GM12873 (cell line): ENCODE measurements around the gene BCAS3.

Experiments
- TF ChIP-seq, protein P1 (sequence below): IDR thresholded peaks from 2 replicates; pipeline ENCODE4 v1.5.1; 2012; ENCODE audit warnings: low read depth, mild to moderate bottlenecking, moderate library complexity, low read length, control low read depth; ENCODE audit not compliant: insufficient read depth; ENCODE audit errors: missing control alignments

BCAS3 gene

DNA sequence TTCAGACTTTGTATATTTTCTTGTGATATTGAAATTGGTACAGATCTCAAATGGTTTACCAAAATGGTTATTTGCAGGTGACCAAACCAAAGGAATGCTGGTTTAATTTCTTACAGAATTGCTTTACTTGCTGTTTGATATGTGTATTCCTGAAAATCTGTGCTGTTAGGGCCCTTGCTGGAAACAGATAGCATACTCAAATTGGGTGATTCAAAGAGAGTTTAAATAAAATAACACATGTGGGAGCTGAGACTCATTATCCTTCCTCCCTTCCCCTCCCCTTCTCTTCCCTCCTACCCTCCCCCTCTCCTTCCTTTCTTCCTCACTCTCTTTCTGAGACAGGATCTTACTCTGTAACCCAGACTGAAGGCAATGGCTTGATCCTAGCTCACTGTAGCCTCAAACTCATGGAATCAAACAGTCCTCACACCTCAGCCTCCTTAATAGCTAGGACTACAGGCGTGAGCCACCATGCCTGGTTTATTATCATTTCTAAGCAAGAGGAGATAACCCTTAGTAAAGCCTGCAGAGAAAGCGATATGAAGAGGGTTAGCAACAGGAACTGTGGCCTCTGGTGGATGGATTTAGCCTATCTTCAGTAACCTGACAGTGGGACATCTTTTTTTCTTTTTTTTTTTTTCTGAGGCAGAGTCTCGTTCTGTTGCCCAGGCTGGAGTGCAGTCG lies 141.9 kb downstream of the BCAS3 start:
- TF ChIP-seq, protein P1, sequence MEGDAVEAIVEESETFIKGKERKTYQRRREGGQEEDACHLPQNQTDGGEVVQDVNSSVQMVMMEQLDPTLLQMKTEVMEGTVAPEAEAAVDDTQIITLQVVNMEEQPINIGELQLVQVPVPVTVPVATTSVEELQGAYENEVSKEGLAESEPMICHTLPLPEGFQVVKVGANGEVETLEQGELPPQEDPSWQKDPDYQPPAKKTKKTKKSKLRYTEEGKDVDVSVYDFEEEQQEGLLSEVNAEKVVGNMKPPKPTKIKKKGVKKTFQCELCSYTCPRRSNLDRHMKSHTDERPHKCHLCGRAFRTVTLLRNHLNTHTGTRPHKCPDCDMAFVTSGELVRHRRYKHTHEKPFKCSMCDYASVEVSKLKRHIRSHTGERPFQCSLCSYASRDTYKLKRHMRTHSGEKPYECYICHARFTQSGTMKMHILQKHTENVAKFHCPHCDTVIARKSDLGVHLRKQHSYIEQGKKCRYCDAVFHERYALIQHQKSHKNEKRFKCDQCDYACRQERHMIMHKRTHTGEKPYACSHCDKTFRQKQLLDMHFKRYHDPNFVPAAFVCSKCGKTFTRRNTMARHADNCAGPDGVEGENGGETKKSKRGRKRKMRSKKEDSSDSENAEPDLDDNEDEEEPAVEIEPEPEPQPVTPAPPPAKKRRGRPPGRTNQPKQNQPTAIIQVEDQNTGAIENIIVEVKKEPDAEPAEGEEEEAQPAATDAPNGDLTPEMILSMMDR, result no peak

DNA sequence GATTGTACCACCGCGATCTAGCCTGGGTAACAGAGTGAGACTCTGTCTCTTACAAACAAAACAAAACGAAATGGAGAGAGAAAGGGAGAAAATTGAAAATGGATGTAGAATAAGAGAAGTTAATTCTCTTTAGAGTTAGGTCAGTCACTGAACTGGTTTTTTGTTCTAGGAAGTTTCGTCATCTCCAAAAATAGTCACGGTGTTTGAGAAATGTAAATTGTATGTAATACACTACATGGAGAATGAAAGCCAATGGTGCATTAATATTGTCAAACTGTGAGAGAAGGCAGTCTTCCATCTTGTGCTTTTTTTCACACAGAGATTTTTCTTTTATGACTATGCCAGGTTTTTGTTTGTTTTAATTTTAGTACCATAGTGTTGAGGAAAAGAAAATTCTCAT lies 145.9 kb downstream of the BCAS3 start:
- TF ChIP-seq, protein P1, result no peak

DNA sequence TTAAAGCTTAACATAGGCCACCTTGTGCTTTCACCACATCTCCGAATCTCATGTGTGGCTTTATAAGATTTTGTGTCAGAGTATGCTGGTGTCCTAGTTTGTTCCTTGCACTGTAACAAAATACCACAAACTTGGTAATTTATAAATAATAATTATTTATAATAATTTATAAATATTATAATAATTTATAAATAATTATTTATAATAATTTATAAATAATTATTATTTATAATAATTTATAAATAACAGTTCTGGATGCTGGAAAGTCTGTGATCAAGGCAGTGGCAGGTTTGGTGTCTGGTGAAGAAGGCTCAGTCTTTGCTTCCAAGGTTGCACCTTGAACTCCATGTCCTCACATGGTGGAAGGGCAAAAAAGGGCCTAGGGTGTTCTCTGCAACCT lies 147.7 kb downstream of the BCAS3 start:
- TF ChIP-seq, protein P1, result no peak

DNA sequence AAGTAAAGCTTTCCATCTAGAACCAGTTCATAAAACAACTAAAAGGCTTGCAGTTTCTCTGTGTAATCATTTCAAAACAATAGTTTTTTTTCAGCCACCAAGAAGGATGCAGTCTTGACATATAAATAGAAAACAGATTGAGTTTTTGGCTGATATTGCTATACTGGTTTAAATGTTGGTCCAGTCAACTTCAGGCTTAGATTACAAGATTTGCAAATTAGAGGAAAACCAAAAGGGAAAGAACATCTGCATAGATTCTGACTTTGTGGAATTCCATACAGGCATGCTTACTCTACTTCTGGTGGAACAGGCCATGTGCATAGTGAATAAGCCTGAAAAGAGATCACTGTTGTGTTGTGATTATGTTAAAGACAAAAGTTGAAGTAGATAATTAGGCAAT lies 150.3 kb downstream of the BCAS3 start:
- TF ChIP-seq, protein P1, result no peak

DNA sequence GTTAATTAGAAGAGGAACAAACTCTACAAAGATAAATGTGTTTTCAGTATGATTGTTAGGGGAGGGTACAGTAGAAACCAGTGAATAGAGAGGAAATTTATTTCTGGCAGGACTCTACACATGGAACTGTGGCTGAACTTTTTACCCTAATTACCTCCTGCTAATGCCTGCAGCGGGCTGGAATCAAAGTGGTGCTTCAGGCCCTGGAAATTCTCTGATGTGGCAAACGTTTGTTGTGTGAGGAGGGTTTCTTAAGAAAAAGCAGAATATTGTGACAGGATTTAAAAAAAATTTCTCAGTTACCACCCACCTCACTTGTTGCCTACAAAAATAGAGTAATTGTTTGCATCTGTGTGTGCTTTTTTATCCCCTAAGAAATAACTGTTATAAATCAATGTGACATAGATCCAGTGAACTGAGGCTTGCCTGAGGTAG lies 154.5 kb downstream of the BCAS3 start:
- TF ChIP-seq, protein P1, result no peak

DNA sequence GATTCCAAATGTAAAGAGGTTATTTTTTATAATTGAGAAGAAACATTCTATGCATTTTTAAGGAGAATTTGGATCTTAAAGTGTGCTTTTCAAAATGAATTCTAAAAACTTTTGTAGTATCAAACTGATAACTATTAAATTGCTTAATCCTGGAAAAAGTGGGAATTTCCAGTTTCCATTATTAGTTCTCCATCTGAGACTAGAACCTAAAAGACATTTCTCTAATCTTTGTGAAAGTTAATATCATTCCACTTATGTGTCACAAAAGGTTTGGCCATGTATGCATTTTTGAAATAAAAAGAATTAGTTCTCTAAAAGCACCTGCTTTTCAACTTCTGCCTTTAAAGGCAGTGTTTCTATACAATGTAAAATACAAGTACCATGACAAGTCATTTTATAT lies 155.0 kb downstream of the BCAS3 start:
- TF ChIP-seq, protein P1, result no peak

DNA sequence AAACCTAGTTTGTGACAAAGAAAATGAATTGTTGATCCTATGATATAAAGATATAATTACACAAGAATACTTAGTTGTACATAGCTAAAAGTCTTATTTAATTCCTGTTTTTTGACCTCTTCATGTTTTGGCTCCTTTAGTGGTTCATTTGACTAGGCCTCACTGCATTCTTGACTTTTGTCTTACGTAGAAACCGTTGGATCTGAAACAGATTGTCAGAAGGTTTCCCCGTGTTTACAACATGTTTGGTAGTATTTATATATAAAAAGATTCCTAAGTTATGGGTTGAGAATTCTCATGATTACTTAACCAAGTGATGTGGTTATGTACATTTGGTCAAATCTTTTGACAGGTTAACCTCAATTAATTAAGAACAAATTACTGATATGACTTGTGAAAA lies 162.8 kb downstream of the BCAS3 start:
- TF ChIP-seq, protein P1, result no peak
